ENCODE measurements around the gene CCN5.

GRCh38 chr20:44690781-44691423 lies 24.3 kb upstream of the CCN5 start:
- TF ChIP-seq CTCF (IDR thresholded peaks at IDR 0.05; ENCODE audit: low read length) (no peak), EZH2 (IDR thresholded peaks at IDR 0.05; ENCODE audit: borderline replicate concordance, low read length) (no peak)

Data from OCI-LY1 (cell line).